ENCODE results near the gene GNA14. TPM values are rescaled to one million over a fixed set of nuclear protein-coding genes. Genes with fewer than 3 reads are reported as not detected.

GNA14 gene
- total RNA-seq, 6 experiments from 2014 or later: 2.3 to 4.2 (median 3.8) TPM

DNA sequence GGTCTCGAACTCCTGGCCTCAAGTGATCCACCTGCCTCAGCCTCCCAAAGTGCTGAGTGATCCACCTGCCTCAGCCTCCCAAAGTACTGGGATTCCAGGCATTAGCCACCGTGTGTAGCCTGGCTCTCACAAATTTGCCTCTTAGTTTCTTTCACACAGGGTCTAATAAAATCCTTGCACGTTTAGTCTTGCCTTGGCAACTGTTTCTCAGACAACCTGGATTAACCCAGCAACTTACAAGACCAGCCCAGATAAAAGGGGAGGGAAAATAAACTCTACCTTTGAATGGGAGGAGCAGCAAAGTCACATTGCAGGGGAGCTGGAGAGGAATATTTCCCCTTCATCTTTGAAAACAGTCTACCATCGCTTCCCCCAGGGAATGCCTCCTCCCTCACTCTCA, 29.3 kb upstream of the GNA14 start:
- intact Hi-C loops (cut with DNase I): no loop called here
- no peak overlapping the region for H3K4me3 ChIP-seq
- H3K36me3 ChIP-seq: no peaks in the 10 kb centered on the region
- no peaks in the 10 kb centered on the region for H3K9me3 ChIP-seq
- H3K27ac ChIP-seq: no peak overlapping the region
- H3K4me1 ChIP-seq: peaks cover 0 to 10% (median 0%) of the 10 kb centered on the region in 4 donors
- no peaks in the 10 kb centered on the region for H3K27me3 ChIP-seq
- 80% methylated on average over 3 of the region's 4 CpGs for WGBS (ENCODE audit: insufficient coverage, low coverage, low lambda C conversion rate, missing lambda C conversion rate)
- DNase-seq: no peak
- no peak for ATAC-seq
- TF ChIP-seq, protein P1, sequence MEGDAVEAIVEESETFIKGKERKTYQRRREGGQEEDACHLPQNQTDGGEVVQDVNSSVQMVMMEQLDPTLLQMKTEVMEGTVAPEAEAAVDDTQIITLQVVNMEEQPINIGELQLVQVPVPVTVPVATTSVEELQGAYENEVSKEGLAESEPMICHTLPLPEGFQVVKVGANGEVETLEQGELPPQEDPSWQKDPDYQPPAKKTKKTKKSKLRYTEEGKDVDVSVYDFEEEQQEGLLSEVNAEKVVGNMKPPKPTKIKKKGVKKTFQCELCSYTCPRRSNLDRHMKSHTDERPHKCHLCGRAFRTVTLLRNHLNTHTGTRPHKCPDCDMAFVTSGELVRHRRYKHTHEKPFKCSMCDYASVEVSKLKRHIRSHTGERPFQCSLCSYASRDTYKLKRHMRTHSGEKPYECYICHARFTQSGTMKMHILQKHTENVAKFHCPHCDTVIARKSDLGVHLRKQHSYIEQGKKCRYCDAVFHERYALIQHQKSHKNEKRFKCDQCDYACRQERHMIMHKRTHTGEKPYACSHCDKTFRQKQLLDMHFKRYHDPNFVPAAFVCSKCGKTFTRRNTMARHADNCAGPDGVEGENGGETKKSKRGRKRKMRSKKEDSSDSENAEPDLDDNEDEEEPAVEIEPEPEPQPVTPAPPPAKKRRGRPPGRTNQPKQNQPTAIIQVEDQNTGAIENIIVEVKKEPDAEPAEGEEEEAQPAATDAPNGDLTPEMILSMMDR (IDR thresholded peaks at IDR 0.05): no peak
- TF ChIP-seq POLR2A (IDR thresholded peaks at IDR 0.05): no peak

DNA sequence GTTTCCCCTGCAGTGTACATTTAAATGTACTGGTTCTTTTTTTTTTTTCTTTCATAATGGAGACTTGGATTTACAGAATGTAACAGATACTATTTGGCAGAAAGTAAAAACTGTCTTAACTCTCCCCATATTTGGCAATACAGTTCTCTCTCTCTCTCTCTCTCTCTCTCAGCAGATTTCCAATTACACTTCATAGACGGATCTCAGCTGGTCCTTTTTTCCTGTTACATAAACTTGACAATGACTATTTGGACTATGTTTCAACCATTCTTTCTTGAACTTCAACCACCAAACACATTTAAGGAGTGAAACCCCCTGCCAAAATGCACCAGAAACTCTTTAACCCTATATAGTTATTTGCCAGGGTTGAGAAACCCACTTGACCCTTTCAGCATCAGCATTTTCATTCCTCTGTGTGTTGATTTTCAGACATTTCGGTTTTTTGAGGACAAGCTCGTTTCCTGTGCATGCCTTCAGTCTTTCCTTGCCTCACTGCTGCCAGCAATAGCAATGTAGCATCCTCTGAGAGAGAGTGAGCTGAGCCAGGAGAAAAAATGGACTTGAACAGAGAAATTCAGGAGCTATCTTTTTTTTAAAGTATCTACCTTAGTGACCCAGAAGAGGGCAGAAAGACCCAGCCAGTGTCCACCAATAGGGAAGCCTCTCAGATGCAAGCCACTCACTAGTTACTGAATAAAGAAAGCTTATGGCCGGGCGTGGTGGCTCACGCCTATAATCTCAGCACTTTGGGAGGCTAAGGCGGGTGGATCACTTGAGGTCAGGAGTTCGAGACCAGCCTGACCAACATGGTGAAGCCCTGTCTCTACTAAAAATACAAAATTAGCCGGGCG, 26.0 kb upstream of the GNA14 start:
- H3K4me3 ChIP-seq: no peak overlapping the region
- no peak overlapping the region for H3K27ac ChIP-seq
- 64% methylated on average over 6 of the region's 10 CpGs for WGBS (ENCODE audit: insufficient coverage, low coverage, low lambda C conversion rate, missing lambda C conversion rate)
- DNase-seq (no peak), ATAC-seq (no peak)
- H3K9me3 ChIP-seq: no peaks in the 10 kb centered on the region
- no peaks in the 10 kb centered on the region for H3K4me1 ChIP-seq
- no peaks in the 10 kb centered on the region for H3K36me3 ChIP-seq
- TF ChIP-seq, protein P1 (IDR thresholded peaks at IDR 0.05): no peak
- no peak for TF ChIP-seq POLR2A (IDR thresholded peaks at IDR 0.05)
- intact Hi-C loops (cut with DNase I): no loop called here
- H3K27me3 ChIP-seq: no peaks in the 10 kb centered on the region

DNA sequence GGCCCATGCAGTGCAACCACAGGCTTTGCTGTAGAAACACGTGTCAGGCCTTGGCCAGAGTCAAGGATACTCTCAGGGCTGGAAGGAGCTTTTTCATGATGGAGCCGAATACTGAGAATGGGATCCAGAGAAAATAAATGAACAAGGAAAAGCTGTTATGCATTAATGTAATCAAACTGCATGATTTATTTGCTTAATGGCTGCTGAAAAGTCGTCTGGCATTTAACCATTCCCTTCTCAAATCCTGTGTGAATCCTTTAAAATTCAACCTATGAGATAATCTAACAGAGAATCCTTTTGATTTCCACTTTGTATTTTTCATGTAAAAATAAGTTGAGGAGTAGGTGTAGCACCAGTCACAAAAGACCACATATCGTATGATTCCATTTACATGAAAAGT, 24.1 kb upstream of the GNA14 start:
- H3K27ac ChIP-seq: no peak overlapping the region
- 68% methylated on average over 4 of the region's 4 CpGs for WGBS (ENCODE audit: insufficient coverage, low coverage, low lambda C conversion rate, missing lambda C conversion rate)
- ATAC-seq: no peak
- no peak for DNase-seq
- H3K9me3 ChIP-seq: no peaks in the 10 kb centered on the region
- no peaks in the 10 kb centered on the region for H3K36me3 ChIP-seq
- H3K4me1 ChIP-seq: peaks cover 0 to 9% (median 2%) of the 10 kb centered on the region in 4 donors
- H3K27me3 ChIP-seq: no peaks in the 10 kb centered on the region
- TF ChIP-seq, protein P1 (IDR thresholded peaks at IDR 0.05): no peak
- no peak for TF ChIP-seq POLR2A (IDR thresholded peaks at IDR 0.05)
- H3K4me3 ChIP-seq: no peak overlapping the region
- intact Hi-C loops (cut with DNase I): no loop called here

DNA sequence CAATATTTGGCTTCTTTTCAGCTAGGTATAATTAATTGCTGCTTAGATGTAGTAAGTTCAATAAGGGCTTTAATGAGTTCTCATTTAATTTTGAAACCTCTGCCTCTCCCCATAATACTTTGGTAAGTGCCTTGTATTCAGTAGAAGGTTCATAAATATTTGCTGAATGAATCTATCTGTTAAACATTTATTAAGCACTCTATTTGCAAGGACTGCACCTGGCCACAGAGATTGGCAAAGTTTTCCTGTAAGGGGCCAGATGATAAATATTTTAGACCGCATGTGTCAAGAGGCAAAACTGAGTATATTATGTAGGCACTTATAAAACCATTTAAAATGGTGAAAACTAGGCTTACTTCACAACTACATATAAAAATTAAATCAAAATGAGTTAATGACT, 19.0 kb upstream of the GNA14 start:
- peak; percentile 65 to 81 (median 75) for ATAC-seq
- H3K4me3 ChIP-seq: no peak overlapping the region
- H3K27me3 ChIP-seq: no peaks in the 10 kb centered on the region
- DNase-seq: no peak
- no peak overlapping the region for H3K27ac ChIP-seq
- no peaks in the 10 kb centered on the region for H3K9me3 ChIP-seq
- 28% methylated on average over 1 of the region's 1 CpG for WGBS (ENCODE audit: insufficient coverage, low coverage, low lambda C conversion rate, missing lambda C conversion rate)
- H3K36me3 ChIP-seq: no peaks in the 10 kb centered on the region
- intact Hi-C loops (cut with DNase I): no loop called here
- H3K4me1 ChIP-seq: peaks cover 0 to 32% (median 8%) of the 10 kb centered on the region in 4 donors
- TF ChIP-seq, protein P1 (IDR thresholded peaks at IDR 0.05): no peak
- no peak for TF ChIP-seq POLR2A (IDR thresholded peaks at IDR 0.05)

All from right lobe of liver (tissue), 6 donors.